ENCODE results near the gene SNX3. TPM values are rescaled to one million over a fixed set of nuclear protein-coding genes. Genes with fewer than 3 reads are reported as not detected.

Gene SNX3
- total RNA-seq, 1 donor from 2014 or later: 122 TPM

DNA sequence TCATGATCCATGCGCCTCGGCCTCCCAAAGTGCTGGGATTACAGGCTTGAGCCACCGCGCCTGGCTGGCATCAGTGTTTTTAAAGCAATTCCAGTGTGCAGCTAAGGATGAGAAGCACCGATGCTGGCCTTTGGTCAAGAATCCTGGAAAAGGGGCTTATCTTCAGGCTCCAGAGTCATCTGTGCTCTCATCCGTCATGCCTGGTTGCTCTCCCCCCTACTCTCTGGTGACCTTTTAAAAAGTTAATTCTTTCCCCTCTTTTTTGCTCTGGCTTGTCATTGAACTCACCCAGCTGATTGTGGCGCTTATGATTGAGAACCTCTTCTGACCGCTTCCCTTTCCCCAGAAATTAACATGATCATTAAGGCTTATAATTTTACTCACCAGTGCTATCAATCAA is 66.3 kb downstream of the SNX3 start:
- Mint-ChIP-seq H3K9me3 (no peaks in the 10 kb centered on the region), H3K27ac (no peak overlapping the region), H3K36me3 (no peaks in the 10 kb centered on the region), H3K4me3 (no peak overlapping the region), H3K4me1 (peaks cover 3% of the 10 kb centered on the region), H3K27me3 (ENCODE audit: insufficient read depth, low read depth) (peaks cover 4% of the 10 kb centered on the region)
- H3K36me3 ChIP-seq: no peaks in the 10 kb centered on the region
- H3K27me3 ChIP-seq: peaks cover 4% of the 10 kb centered on the region
- no peaks in the 10 kb centered on the region for H4K20me1 ChIP-seq (ENCODE audit: low read depth)
- no peak overlapping the region for H3K4me2 ChIP-seq
- H3K27ac ChIP-seq: no peak overlapping the region
- no peaks in the 10 kb centered on the region for H3K79me2 ChIP-seq (ENCODE audit: low read depth)
- no peak for DNase-seq (ENCODE audit: low spot score)
- no peaks in the 10 kb centered on the region for H3K9me3 ChIP-seq (ENCODE audit: low read depth)
- no peak overlapping the region for H3K9ac ChIP-seq
- H3K4me1 ChIP-seq: no peaks in the 10 kb centered on the region
- H2AFZ ChIP-seq (replicated peaks): peak overlapping the region; percentile 42
- TF ChIP-seq EZH2phosphoT487 (IDR thresholded peaks at IDR 0.05): no peak
- TF ChIP-seq, protein P1, sequence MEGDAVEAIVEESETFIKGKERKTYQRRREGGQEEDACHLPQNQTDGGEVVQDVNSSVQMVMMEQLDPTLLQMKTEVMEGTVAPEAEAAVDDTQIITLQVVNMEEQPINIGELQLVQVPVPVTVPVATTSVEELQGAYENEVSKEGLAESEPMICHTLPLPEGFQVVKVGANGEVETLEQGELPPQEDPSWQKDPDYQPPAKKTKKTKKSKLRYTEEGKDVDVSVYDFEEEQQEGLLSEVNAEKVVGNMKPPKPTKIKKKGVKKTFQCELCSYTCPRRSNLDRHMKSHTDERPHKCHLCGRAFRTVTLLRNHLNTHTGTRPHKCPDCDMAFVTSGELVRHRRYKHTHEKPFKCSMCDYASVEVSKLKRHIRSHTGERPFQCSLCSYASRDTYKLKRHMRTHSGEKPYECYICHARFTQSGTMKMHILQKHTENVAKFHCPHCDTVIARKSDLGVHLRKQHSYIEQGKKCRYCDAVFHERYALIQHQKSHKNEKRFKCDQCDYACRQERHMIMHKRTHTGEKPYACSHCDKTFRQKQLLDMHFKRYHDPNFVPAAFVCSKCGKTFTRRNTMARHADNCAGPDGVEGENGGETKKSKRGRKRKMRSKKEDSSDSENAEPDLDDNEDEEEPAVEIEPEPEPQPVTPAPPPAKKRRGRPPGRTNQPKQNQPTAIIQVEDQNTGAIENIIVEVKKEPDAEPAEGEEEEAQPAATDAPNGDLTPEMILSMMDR (IDR thresholded peaks at IDR 0.05): no peak
- no peak for TF ChIP-seq EZH2 (IDR thresholded peaks at IDR 0.05)
- no peak overlapping the region for H3K4me3 ChIP-seq
- H3F3A ChIP-seq (ENCODE audit: low read depth): no peaks in the 10 kb centered on the region

DNA sequence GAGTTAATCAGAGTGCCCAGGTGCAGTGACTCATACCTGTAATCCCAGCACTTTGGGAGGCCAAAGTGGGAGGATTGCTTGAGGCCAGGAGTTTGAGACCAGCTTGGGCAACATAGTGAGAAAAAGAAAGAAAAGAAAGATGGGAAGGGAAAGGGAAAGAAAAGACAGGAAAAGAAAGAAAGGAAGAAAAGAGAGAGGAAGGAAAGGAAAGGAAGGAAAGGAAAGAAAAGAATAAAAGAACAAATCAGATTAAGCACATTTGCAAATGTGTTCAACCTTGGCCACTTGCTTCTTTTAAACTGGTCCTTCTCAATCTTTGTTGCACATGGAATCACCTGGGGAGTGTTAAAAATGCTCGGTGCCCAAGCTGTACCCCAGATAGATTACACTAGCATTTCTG is 67.0 kb downstream of the SNX3 start:
- H3K4me1 Mint-ChIP-seq: peaks cover 3% of the 10 kb centered on the region

DNA sequence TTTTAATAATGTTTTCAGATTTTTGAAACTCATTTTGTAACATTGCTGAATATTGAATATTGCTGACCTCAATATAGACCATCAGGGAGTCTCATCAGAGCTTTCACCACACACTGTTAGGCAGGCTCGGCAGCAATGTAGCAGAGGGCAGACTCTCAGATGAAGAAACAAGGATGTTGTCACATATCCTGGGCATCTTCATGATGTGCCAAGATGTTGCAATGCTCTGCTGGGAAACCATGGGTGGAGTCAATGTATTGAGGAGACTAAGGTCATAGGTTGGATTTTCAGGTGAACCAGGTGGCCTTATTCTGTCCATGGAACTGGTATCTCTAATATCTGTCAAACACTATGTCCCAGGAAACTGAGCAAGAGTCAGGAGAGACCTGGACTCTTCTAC is 67.7 kb downstream of the SNX3 start:
- no peaks in the 10 kb centered on the region for H3K79me2 ChIP-seq (ENCODE audit: low read depth)
- TF ChIP-seq EZH2phosphoT487 (IDR thresholded peaks at IDR 0.05) (no peak), EZH2 (IDR thresholded peaks at IDR 0.05) (no peak)
- TF ChIP-seq, protein P1 (IDR thresholded peaks at IDR 0.05): no peak

More for the DNA sequence above, 67.0 kb downstream of the SNX3 start:
- H3K27me3 Mint-ChIP-seq (ENCODE audit: insufficient read depth, low read depth): peaks cover 7% of the 10 kb centered on the region
- Histone ChIP-seq H3K9ac (no peak overlapping the region), H3F3A (ENCODE audit: low read depth) (no peaks in the 10 kb centered on the region), H3K36me3 (no peaks in the 10 kb centered on the region), H3K4me3 (no peak overlapping the region), H3K9me3 (ENCODE audit: low read depth) (no peaks in the 10 kb centered on the region), H3K27me3 (peaks cover 7% of the 10 kb centered on the region), H2AFZ (replicated peaks) (no peak overlapping the region), H3K4me2 (no peak overlapping the region), H3K27ac (no peak overlapping the region), H4K20me1 (ENCODE audit: low read depth) (no peaks in the 10 kb centered on the region), H3K79me2 (ENCODE audit: low read depth) (no peaks in the 10 kb centered on the region), H3K4me1 (no peaks in the 10 kb centered on the region)
- no peaks in the 10 kb centered on the region for H3K36me3 Mint-ChIP-seq
- no peaks in the 10 kb centered on the region for H3K9me3 Mint-ChIP-seq
- TF ChIP-seq EZH2 (IDR thresholded peaks at IDR 0.05): no peak
- TF ChIP-seq EZH2phosphoT487 (IDR thresholded peaks at IDR 0.05): no peak
- TF ChIP-seq, protein P1 (IDR thresholded peaks at IDR 0.05): no peak
- no peak for DNase-seq (ENCODE audit: low spot score)
- H3K27ac Mint-ChIP-seq: no peak overlapping the region
- no peak overlapping the region for H3K4me3 Mint-ChIP-seq

More for the DNA sequence above, 67.7 kb downstream of the SNX3 start:
- H3K4me2 ChIP-seq: no peak overlapping the region
- H3K36me3 ChIP-seq: no peaks in the 10 kb centered on the region
- H3K27me3 ChIP-seq: peaks cover 7% of the 10 kb centered on the region
- no peaks in the 10 kb centered on the region for H3K9me3 ChIP-seq (ENCODE audit: low read depth)
- peaks cover 3% of the 10 kb centered on the region for H3K4me1 Mint-ChIP-seq
- no peak overlapping the region for H3K4me3 ChIP-seq
- no peak for DNase-seq (ENCODE audit: low spot score)
- no peaks in the 10 kb centered on the region for H3F3A ChIP-seq (ENCODE audit: low read depth)
- H3K27me3 Mint-ChIP-seq (ENCODE audit: insufficient read depth, low read depth): peaks cover 7% of the 10 kb centered on the region
- no peaks in the 10 kb centered on the region for H3K9me3 Mint-ChIP-seq
- no peaks in the 10 kb centered on the region for H3K4me1 ChIP-seq
- no peak overlapping the region for H3K27ac ChIP-seq
- H3K27ac Mint-ChIP-seq: no peak overlapping the region
- H3K4me3 Mint-ChIP-seq: no peak overlapping the region
- H2AFZ ChIP-seq (replicated peaks): no peak overlapping the region
- H4K20me1 ChIP-seq (ENCODE audit: low read depth): no peaks in the 10 kb centered on the region
- no peaks in the 10 kb centered on the region for H3K36me3 Mint-ChIP-seq
- no peak overlapping the region for H3K9ac ChIP-seq

Measured in neural progenitor cell (in vitro differentiated cells).